H9 (cell line): ENCODE data around the gene DIP2C. TPM values are rescaled to one million over a fixed set of nuclear protein-coding genes. Genes with fewer than 3 reads are reported as not detected.

ENCODE experiments used
- DNase-seq: peaks from one replicate; pipeline ENCODE4 v3.0.0-alpha.2; 2017
- H2AFZ ChIP-seq: one replicate; pipeline ENCODE4 v1.6.1; 2013; ENCODE audit warnings: mild to moderate bottlenecking, low read length, control low read depth, moderate library complexity
- H2AK5ac ChIP-seq: 2 replicates; pipeline ENCODE4 v1.6.1; 2013; ENCODE audit warnings: low read length, control low read depth, mixed read lengths; ENCODE audit not compliant: insufficient read length
- H2BK120ac ChIP-seq: one replicate; pipeline ENCODE4 v1.6.1; 2013; ENCODE audit warnings: low read depth, mild to moderate bottlenecking, low read length, control low read depth, inconsistent platforms; ENCODE audit not compliant: poor library complexity, severe bottlenecking
- H2BK12ac ChIP-seq: 2 replicates; pipeline ENCODE4 v1.6.1; 2013; ENCODE audit warnings: low read length, control low read depth, mixed read lengths, low read depth; ENCODE audit not compliant: insufficient read length
- H2BK15ac ChIP-seq: 2 replicates; pipeline ENCODE4 v1.6.1; 2013; ENCODE audit warnings: low read depth, low read length, control low read depth
- H2BK20ac ChIP-seq: one replicate; pipeline ENCODE4 v1.6.1; 2013; ENCODE audit warnings: low read depth, mild to moderate bottlenecking, low read length, control low read depth, inconsistent platforms; ENCODE audit not compliant: poor library complexity, severe bottlenecking
- H2BK5ac ChIP-seq: 2 replicates; pipeline ENCODE4 v1.6.1; 2013; ENCODE audit warnings: low read length, control low read depth, mixed read lengths; ENCODE audit not compliant: insufficient read length
- H3K14ac ChIP-seq: 2 replicates; pipeline ENCODE4 v1.6.1; 2013; ENCODE audit warnings: low read length, control low read depth; ENCODE audit not compliant: insufficient read depth
- H3K18ac ChIP-seq: 2 replicates; pipeline ENCODE4 v1.6.1; 2013; ENCODE audit warnings: low read depth, mild to moderate bottlenecking, mixed read lengths, low read length, control low read depth; ENCODE audit not compliant: insufficient read length
- H3K23ac ChIP-seq: 2 replicates; pipeline ENCODE4 v1.6.1; 2013; ENCODE audit warnings: low read length, control low read depth, mixed read lengths, low read depth; ENCODE audit not compliant: insufficient read length
- H3K23me2 ChIP-seq: 2 replicates; pipeline ENCODE4 v1.6.1; 2013; ENCODE audit warnings: low read depth, mild to moderate bottlenecking, mixed read lengths, low read length, control low read depth; ENCODE audit not compliant: insufficient read length, poor library complexity, severe bottlenecking
- H3K27ac ChIP-seq: 2 replicates; pipeline ENCODE4 v1.5.1; 2013; ENCODE audit warnings: low read length, control low read depth, mixed read lengths, low read depth; ENCODE audit not compliant: insufficient read length
- H3K27me3 ChIP-seq: 2 replicates; pipeline ENCODE4 v1.6.1; 2013; ENCODE audit warnings: low read length, control low read depth, inconsistent platforms; ENCODE audit not compliant: insufficient read depth
- H3K4ac ChIP-seq: 2 replicates; pipeline ENCODE4 v1.6.1; 2013; ENCODE audit warnings: low read depth, mild to moderate bottlenecking, control low read depth, inconsistent platforms, low read length, moderate library complexity
- H3K4me1 ChIP-seq: 2 replicates; pipeline ENCODE4 v1.6.1; 2013; ENCODE audit warnings: low read length, control low read depth, inconsistent platforms; ENCODE audit not compliant: insufficient read depth
- H3K4me2 ChIP-seq: 2 replicates; pipeline ENCODE4 v1.6.1; 2013; ENCODE audit warnings: low read length, control low read depth, mixed read lengths; ENCODE audit not compliant: insufficient read length, insufficient read depth
- H3K56ac ChIP-seq: 2 replicates; pipeline ENCODE4 v1.6.1; 2013; ENCODE audit warnings: low read depth, mild to moderate bottlenecking, mixed read lengths, low read length, control low read depth; ENCODE audit not compliant: insufficient read length
- H3K79me1 ChIP-seq: 2 replicates; pipeline ENCODE4 v1.6.1; 2013; ENCODE audit warnings: low read depth, mild to moderate bottlenecking, moderate library complexity, low read length, control low read depth, inconsistent platforms; ENCODE audit not compliant: insufficient read depth, poor library complexity, severe bottlenecking
- H3K79me2 ChIP-seq: 2 replicates; pipeline ENCODE4 v1.6.1; 2013; ENCODE audit warnings: low read length, control low read depth, inconsistent platforms; ENCODE audit not compliant: insufficient read depth
- H3K9ac ChIP-seq: 2 replicates; pipeline ENCODE4 v1.6.1; 2013; ENCODE audit warnings: low read length, control low read depth, mixed read lengths; ENCODE audit not compliant: insufficient read length; ENCODE audit errors: extremely low read depth
- H3K9me3 ChIP-seq: one replicate; pipeline ENCODE4 v1.6.1; 2013; ENCODE audit warnings: low read depth, low read length, inconsistent platforms; ENCODE audit not compliant: control insufficient read depth
- H3T11ph ChIP-seq: one replicate; pipeline ENCODE4 v1.6.1; 2013; ENCODE audit warnings: mild to moderate bottlenecking, low read length, control low read depth, inconsistent platforms
- H4K20me1 ChIP-seq: one replicate; pipeline ENCODE4 v1.6.1; 2013; ENCODE audit not compliant: control insufficient read depth, insufficient read length, insufficient read depth
- H4K5ac ChIP-seq: 2 replicates; pipeline ENCODE4 v1.6.1; 2013; ENCODE audit warnings: low read depth, mild to moderate bottlenecking, mixed read lengths, low read length, control low read depth; ENCODE audit not compliant: insufficient read length
- H4K8ac ChIP-seq: replicated peaks from 2 replicates; pipeline ENCODE4 v1.6.1; 2013; ENCODE audit warnings: low read length, control low read depth, mixed read lengths, low read depth; ENCODE audit not compliant: insufficient read length
- H4K91ac ChIP-seq: 2 replicates; pipeline ENCODE4 v1.6.1; 2013; ENCODE audit warnings: low read depth, mild to moderate bottlenecking, moderate library complexity, mixed read lengths, low read length, control low read depth; ENCODE audit not compliant: insufficient read length
- H3K27ac Mint-ChIP-seq, 3 experiments: 2 replicates in 2 of 3; 3 replicates in 1 of 3; pipeline ENCODE4 v1.8.0; 2020 to 2021; ENCODE audit warnings: mixed read lengths in 3 of 3, mild to moderate bottlenecking in 1 of 3, moderate library complexity in 1 of 3
- H3K27me3 Mint-ChIP-seq: 2 replicates; pipeline ENCODE4 v1.8.0; 2021; ENCODE audit warnings: low read depth, mild to moderate bottlenecking, moderate library complexity, mixed read lengths
- H3K36me3 Mint-ChIP-seq, 3 experiments: 2 replicates in 2 of 3; 3 replicates in 1 of 3; pipeline ENCODE4 v1.8.0; 2020 to 2021; ENCODE audit warnings: low read depth in 3 of 3, mixed read lengths in 3 of 3; ENCODE audit not compliant: insufficient read depth in 1 of 3
- H3K4me1 Mint-ChIP-seq, 2 experiments: 2 replicates each; pipeline ENCODE4 v1.8.0; 2020; ENCODE audit warnings: mixed read lengths in 2 of 2
- H3K4me3 Mint-ChIP-seq, 2 experiments: 2 replicates in 1 of 2; 3 replicates in 1 of 2; pipeline ENCODE4 v1.8.0; 2020 to 2021; ENCODE audit warnings: mild to moderate bottlenecking in 2 of 2, mixed read lengths in 2 of 2, moderate library complexity in 1 of 2
- H3K9me3 Mint-ChIP-seq, 2 experiments: 2 replicates in 1 of 2; 3 replicates in 1 of 2; pipeline ENCODE4 v1.8.0; 2020; ENCODE audit warnings: mild to moderate bottlenecking in 2 of 2, mixed read lengths in 2 of 2, moderate library complexity in 1 of 2
- WGBS: extraction: QIAGEN DNeasy Blood & Tissue Kit; methylation state at CpG from one replicate; pipeline ENCODE4 v1.1.7; 2013; ENCODE audit warnings: missing lambda C conversion rate, low lambda C conversion rate, mixed read lengths; ENCODE audit not compliant: insufficient read length; ENCODE audit errors: extremely low coverage; 5-methylcytosine and 5-hydroxymethylcytosine counted together
- total RNA-seq: library from RNA; stranded (reverse); gene quantifications from 2 replicates; pipeline ENCODE4 v1.2.1, GENCODE V29; 2021
- TF ChIP-seq, protein P1 (sequence below): fragments of 200-600 bp; sonication (generic); conservative IDR thresholded peaks from 3 replicates; pipeline ENCODE4 v1.8.0; 2021; ENCODE audit warnings: antibody characterized with exemption, mild to moderate bottlenecking

DIP2C gene
- total RNA-seq, 1 experiment from 2014 or later: 7.9 TPM

DNA sequence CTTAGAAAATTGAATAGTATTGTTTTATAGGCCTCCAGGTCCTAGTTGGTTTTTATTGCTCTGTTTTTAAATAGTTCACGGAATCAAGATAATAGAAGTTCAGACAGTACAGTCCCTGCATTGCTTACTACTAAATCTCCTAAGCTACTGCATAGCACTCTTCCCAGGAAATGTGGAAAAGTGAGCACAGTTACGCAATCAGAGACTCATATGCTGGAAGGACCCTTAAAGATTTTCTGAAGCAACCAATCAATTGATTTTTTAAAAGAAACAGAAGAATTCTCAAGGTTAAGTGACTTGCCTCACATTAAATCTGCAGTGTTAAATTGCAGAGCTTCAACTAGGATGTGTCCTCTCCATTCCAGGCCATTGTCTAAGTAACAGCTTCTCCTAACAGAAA lies 23.1 kb upstream of the DIP2C start:
- Mint-ChIP-seq H3K27me3 (peaks cover 17% of the 10 kb centered on the region), H3K4me1 (no peaks in the 10 kb centered on the region), H3K4me3 (no peak overlapping the region), H3K36me3 (peaks cover 4 to 10% (median 5%) of the 10 kb centered on the region in 3 experiments; a peak in 5 of 7 replicates), H3K9me3 (peaks cover 28 to 32% of the 10 kb centered on the region in 2 experiments), H3K27ac (no peak overlapping the region)
- no peaks in the 10 kb centered on the region for H3K79me2 ChIP-seq
- no peak overlapping the region for H4K91ac ChIP-seq
- H2BK12ac ChIP-seq: no peak overlapping the region
- no peak overlapping the region for H3K9ac ChIP-seq
- no peak overlapping the region for H2BK5ac ChIP-seq
- H3K9me3 ChIP-seq: no peaks in the 10 kb centered on the region
- H2BK20ac ChIP-seq: no peak overlapping the region
- H3K56ac ChIP-seq: no peak overlapping the region
- TF ChIP-seq, protein P1, sequence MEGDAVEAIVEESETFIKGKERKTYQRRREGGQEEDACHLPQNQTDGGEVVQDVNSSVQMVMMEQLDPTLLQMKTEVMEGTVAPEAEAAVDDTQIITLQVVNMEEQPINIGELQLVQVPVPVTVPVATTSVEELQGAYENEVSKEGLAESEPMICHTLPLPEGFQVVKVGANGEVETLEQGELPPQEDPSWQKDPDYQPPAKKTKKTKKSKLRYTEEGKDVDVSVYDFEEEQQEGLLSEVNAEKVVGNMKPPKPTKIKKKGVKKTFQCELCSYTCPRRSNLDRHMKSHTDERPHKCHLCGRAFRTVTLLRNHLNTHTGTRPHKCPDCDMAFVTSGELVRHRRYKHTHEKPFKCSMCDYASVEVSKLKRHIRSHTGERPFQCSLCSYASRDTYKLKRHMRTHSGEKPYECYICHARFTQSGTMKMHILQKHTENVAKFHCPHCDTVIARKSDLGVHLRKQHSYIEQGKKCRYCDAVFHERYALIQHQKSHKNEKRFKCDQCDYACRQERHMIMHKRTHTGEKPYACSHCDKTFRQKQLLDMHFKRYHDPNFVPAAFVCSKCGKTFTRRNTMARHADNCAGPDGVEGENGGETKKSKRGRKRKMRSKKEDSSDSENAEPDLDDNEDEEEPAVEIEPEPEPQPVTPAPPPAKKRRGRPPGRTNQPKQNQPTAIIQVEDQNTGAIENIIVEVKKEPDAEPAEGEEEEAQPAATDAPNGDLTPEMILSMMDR: no peak
- H2AFZ ChIP-seq: no peak overlapping the region
- no peak overlapping the region for H3K4me2 ChIP-seq
- no peak overlapping the region for H2BK120ac ChIP-seq
- H3K23me2 ChIP-seq: no peaks in the 10 kb centered on the region
- H3K4ac ChIP-seq: no peak overlapping the region
- H2AK5ac ChIP-seq: no peak overlapping the region
- no peak overlapping the region for H3K14ac ChIP-seq
- H2BK15ac ChIP-seq: no peak overlapping the region
- H3T11ph ChIP-seq: no peak overlapping the region
- H4K20me1 ChIP-seq: no peaks in the 10 kb centered on the region
- no peak for DNase-seq
- no peak overlapping the region for H4K8ac ChIP-seq
- no peaks in the 10 kb centered on the region for H3K4me1 ChIP-seq
- H4K5ac ChIP-seq: no peak overlapping the region
- WGBS: no CpG with 5 or more reads among the region's 2 CpGs
- H3K27me3 ChIP-seq: no peaks in the 10 kb centered on the region
- H3K27ac ChIP-seq: no peak overlapping the region
- no peak overlapping the region for H3K23ac ChIP-seq
- no peak overlapping the region for H3K18ac ChIP-seq
- H3K79me1 ChIP-seq: no peaks in the 10 kb centered on the region
